ENCODE results near the gene UBASH3B. TPM values are rescaled to one million over a fixed set of nuclear protein-coding genes. Genes with fewer than 3 reads are reported as not detected.
A peak's percentile ranks its signal among the peaks of the same experiment; 100 is the strongest.

The UBASH3B gene
- total RNA-seq, 1 experiment from 2014 or later: 8.0 TPM

- no peak overlapping the region for H3K4me3 Mint-ChIP-seq
- WGBS (ENCODE audit: extremely low coverage, insufficient read length, low lambda C conversion rate): no CpG with 5 or more reads among the region's 7 CpGs
- Histone ChIP-seq H3K14ac (ENCODE audit: insufficient read depth, low read length) (no peak overlapping the region), H3K27me3 (ENCODE audit: insufficient read depth, low read length) (no peaks in the 10 kb centered on the region), H3K23me2 (ENCODE audit: insufficient read length, low read depth, low read length, poor library complexity, severe bottlenecking) (no peaks in the 10 kb centered on the region), H2BK15ac (ENCODE audit: low read depth, low read length) (no peak overlapping the region), H2BK20ac (ENCODE audit: low read depth, low read length, poor library complexity, severe bottlenecking) (no peak overlapping the region), H2AFZ (ENCODE audit: low read length) (no peak overlapping the region), H3K4me2 (ENCODE audit: insufficient read depth, insufficient read length, low read length) (no peak overlapping the region), H2BK120ac (ENCODE audit: low read depth, low read length, poor library complexity, severe bottlenecking) (no peak overlapping the region), H2BK12ac (ENCODE audit: insufficient read length, low read depth, low read length) (no peak overlapping the region), H3K79me2 (ENCODE audit: insufficient read depth, low read length) (no peaks in the 10 kb centered on the region), H3K27ac (ENCODE audit: insufficient read length, low read depth, low read length) (no peak overlapping the region), H4K20me1 (ENCODE audit: control insufficient read depth, insufficient read depth, insufficient read length) (no peaks in the 10 kb centered on the region), H4K5ac (ENCODE audit: insufficient read length, low read depth, low read length) (no peak overlapping the region), H3K18ac (ENCODE audit: insufficient read length, low read depth, low read length) (no peak overlapping the region), H4K8ac (replicated peaks; ENCODE audit: insufficient read length, low read depth, low read length) (no peak overlapping the region), H3K9ac (ENCODE audit: extremely low read depth, insufficient read length, low read length) (no peak overlapping the region), H3T11ph (ENCODE audit: low read length) (no peak overlapping the region), H4K91ac (ENCODE audit: insufficient read length, low read depth, low read length) (no peak overlapping the region), H3K9me3 (ENCODE audit: control insufficient read depth, low read depth, low read length) (no peaks in the 10 kb centered on the region), H3K4ac (ENCODE audit: low read depth, low read length) (no peak overlapping the region), H2BK5ac (ENCODE audit: insufficient read length, low read length) (no peak overlapping the region), H3K56ac (ENCODE audit: insufficient read length, low read depth, low read length) (no peak overlapping the region), H3K79me1 (ENCODE audit: insufficient read depth, low read depth, low read length, poor library complexity, severe bottlenecking) (no peaks in the 10 kb centered on the region), H2AK5ac (ENCODE audit: insufficient read length, low read length) (no peak overlapping the region), H3K23ac (ENCODE audit: insufficient read length, low read depth, low read length) (no peak overlapping the region), H3K4me1 (ENCODE audit: insufficient read depth, low read length) (no peaks in the 10 kb centered on the region)
- no peaks in the 10 kb centered on the region for H3K36me3 Mint-ChIP-seq (ENCODE audit: insufficient read depth in 1 of 3, low read depth in 3 of 3)
- peak; percentile 94 for TF ChIP-seq CTCF (conservative IDR thresholded peaks at IDR 0.05)
- H3K4me1 Mint-ChIP-seq: no peaks in the 10 kb centered on the region
- no peaks in the 10 kb centered on the region for H3K9me3 Mint-ChIP-seq
- no peak for DNase-seq
- H3K27me3 Mint-ChIP-seq (ENCODE audit: low read depth): peaks cover 7% of the 10 kb centered on the region
- no peak overlapping the region for H3K27ac Mint-ChIP-seq
These were observed 208.3 kb downstream of the UBASH3B start for GRCh38 chr11:122863704-122864326.

Other genes with a start within 250 kb of the UBASH3B start
- gene CRTAM, start 182.8 kb downstream of the UBASH3B start, total RNA-seq (2021): not detected in 2 replicates
- gene JHY, start 227.0 kb downstream of the UBASH3B start, total RNA-seq (2021): 0.50 and 0.79 TPM in 2 replicates